ENCODE results near the gene UTP25.

GRCh38 chr1:209860293-209860881, 32.6 kb downstream of the UTP25 start:
- no peak for TF ChIP-seq ZNF274 (IDR thresholded peaks at IDR 0.05; ENCODE audit: low read depth, low read length)
- no peak for TF ChIP-seq YY1 (IDR thresholded peaks at IDR 0.05; ENCODE audit: insufficient read depth, insufficient read length)

All from NT2/D1 (cell line).